ENCODE data around the gene FCGR2B. TPM values are rescaled to one million over a fixed set of nuclear protein-coding genes. Genes with fewer than 3 reads are reported as not detected.
A peak's percentile ranks its signal among the peaks of the same experiment; 100 is the strongest.

FCGR2B gene
- total and polyA plus RNA-seq, 2 of the 13 experiments (the other 11 are each of a cell fraction or from before 2014, with no cell fraction given) = not detected

DNA sequence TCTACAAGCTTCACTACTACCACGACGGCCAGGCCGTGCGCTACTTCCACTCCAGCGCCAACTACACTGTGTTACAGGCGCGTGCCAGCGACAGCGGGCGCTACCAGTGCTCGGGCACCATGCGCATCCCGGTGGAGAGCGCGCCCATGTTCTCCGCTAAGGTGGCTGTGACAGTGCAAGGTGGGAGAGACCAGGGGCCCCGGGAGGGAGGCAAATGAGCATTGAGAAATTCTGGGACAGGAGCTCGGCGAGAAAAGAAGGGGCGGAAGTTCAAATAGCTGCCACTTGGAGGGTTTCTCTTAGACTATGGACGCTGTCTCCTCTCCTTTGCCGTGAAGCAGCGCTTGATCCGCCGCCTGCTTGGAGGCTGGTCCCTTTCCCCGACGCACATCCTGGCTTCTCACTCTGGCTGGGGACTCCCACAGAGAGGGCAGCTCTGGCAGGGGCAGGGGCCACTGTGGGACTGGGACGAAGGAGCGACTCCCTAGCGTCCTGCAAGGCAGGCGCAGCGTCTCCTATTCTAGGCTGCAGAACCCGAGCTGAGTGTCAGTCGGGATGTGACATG, 63.0 kb downstream of the FCGR2B start:
- CTCF ChIA-PET (ENCODE audit: low intra/inter-chr PET ratio, low total read pairs) = no interaction called here
- in situ Hi-C loops (cut with HindIII; ENCODE audit: extremely low pct_ligation_motif_present, low pct_unique_long_range_greater_than_20kb) = no loop called here
- TF ChIP-seq ZNF777 (CRISPR knock-in tag; IDR thresholded peaks at IDR 0.05) (peak; percentile 89), SRSF1 (optimal IDR thresholded peaks at IDR 0.05; ENCODE audit: low read depth, low read length) (no peak), ZNF343 (CRISPR knock-in tag; IDR thresholded peaks at IDR 0.05) (0 out of 2 replicates have a peak, but pooled peaks have one; percentile 52), MEIS1 (CRISPR knock-in tag; IDR thresholded peaks at IDR 0.05; ENCODE audit: borderline replicate concordance) (0 out of 2 replicates have a peak, but pooled peaks have one; percentile 65), ZNF350 (CRISPR knock-in tag; IDR thresholded peaks at IDR 0.05; ENCODE audit: borderline replicate concordance, low read depth) (0 out of 2 replicates have a peak, but pooled peaks have one; percentile 32), TCF12 (IDR thresholded peaks at IDR 0.05) (no peak), TCF12 (CRISPR knock-in tag; IDR thresholded peaks at IDR 0.05) (no peak), SMAD1 (CRISPR knock-in tag; IDR thresholded peaks at IDR 0.05; ENCODE audit: borderline replicate concordance, low read depth) (0 out of 2 replicates have a peak, but pooled peaks have one; percentile 11), HNRNPL (IDR thresholded peaks at IDR 0.05; ENCODE audit: low read depth, low read length) (peak; percentile 80; the same call in 1 of the 2 replicates), SALL2 (CRISPR knock-in tag; IDR thresholded peaks at IDR 0.05) (no peak), MAX (IDR thresholded peaks at IDR 0.05) (peak; percentile 32), ZBTB14 (CRISPR knock-in tag; IDR thresholded peaks at IDR 0.05) (0 out of 2 replicates have a peak, but pooled peaks have one; percentile 15), DNMT1 (CRISPR knock-in tag; IDR thresholded peaks at IDR 0.05) (no peak)
- TF ChIP-seq, protein P1, sequence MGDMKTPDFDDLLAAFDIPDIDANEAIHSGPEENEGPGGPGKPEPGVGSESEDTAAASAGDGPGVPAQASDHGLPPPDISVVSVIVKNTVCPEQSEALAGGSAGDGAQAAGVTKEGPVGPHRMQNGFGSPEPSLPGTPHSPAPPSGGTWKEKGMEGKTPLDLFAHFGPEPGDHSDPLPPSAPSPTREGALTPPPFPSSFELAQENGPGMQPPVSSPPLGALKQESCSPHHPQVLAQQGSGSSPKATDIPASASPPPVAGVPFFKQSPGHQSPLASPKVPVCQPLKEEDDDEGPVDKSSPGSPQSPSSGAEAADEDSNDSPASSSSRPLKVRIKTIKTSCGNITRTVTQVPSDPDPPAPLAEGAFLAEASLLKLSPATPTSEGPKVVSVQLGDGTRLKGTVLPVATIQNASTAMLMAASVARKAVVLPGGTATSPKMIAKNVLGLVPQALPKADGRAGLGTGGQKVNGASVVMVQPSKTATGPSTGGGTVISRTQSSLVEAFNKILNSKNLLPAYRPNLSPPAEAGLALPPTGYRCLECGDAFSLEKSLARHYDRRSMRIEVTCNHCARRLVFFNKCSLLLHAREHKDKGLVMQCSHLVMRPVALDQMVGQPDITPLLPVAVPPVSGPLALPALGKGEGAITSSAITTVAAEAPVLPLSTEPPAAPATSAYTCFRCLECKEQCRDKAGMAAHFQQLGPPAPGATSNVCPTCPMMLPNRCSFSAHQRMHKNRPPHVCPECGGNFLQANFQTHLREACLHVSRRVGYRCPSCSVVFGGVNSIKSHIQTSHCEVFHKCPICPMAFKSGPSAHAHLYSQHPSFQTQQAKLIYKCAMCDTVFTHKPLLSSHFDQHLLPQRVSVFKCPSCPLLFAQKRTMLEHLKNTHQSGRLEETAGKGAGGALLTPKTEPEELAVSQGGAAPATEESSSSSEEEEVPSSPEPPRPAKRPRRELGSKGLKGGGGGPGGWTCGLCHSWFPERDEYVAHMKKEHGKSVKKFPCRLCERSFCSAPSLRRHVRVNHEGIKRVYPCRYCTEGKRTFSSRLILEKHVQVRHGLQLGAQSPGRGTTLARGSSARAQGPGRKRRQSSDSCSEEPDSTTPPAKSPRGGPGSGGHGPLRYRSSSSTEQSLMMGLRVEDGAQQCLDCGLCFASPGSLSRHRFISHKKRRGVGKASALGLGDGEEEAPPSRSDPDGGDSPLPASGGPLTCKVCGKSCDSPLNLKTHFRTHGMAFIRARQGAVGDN (CRISPR knock-in tag; IDR thresholded peaks at IDR 0.05) = peak; percentile 28; the same call in 1 of the 2 replicates
- TF ChIP-seq, protein P2, sequence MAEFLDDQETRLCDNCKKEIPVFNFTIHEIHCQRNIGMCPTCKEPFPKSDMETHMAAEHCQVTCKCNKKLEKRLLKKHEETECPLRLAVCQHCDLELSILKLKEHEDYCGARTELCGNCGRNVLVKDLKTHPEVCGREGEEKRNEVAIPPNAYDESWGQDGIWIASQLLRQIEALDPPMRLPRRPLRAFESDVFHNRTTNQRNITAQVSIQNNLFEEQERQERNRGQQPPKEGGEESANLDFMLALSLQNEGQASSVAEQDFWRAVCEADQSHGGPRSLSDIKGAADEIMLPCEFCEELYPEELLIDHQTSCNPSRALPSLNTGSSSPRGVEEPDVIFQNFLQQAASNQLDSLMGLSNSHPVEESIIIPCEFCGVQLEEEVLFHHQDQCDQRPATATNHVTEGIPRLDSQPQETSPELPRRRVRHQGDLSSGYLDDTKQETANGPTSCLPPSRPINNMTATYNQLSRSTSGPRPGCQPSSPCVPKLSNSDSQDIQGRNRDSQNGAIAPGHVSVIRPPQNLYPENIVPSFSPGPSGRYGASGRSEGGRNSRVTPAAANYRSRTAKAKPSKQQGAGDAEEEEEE (CRISPR knock-in tag; IDR thresholded peaks at IDR 0.05; ENCODE audit: borderline replicate concordance) = no peak

More for the DNA sequence above, 63.0 kb downstream of the FCGR2B start:
- 5% methylated on average over 19 of the region's 34 CpGs for WGBS (ENCODE audit: low lambda C conversion rate)
- Histone ChIP-seq H3K9me3 (ENCODE audit: low read length) (no peaks in the 10 kb centered on the region), H3K27me3 (ENCODE audit: control insufficient read depth in 1 of 2, insufficient read depth in 2 of 2, low read length in 2 of 2) (peaks cover 3 to 45% of the 10 kb centered on the region in 2 experiments; a peak in 4 of 5 replicates), H3K4me3 (replicated peaks in 1 of 3; ENCODE audit: insufficient read depth in 1 of 3, low read depth in 2 of 3, low read length in 3 of 3) (peak overlapping the region; percentile 62 to 84 (median 69)), H2AFZ (ENCODE audit: low read length) (peak overlapping the region; percentile 35), H3K36me3 (replicated peaks in 1 of 2; ENCODE audit: control insufficient read depth in 1 of 2, insufficient read depth in 2 of 2, low read length in 2 of 2) (no peaks in the 10 kb centered on the region), H3K27ac (ENCODE audit: extremely low read length, insufficient read depth, low read length) (no peak overlapping the region), H3K79me2 (ENCODE audit: insufficient read depth, low read length) (no peaks in the 10 kb centered on the region), H3K4me1 (ENCODE audit: insufficient read depth, low read length) (peaks cover 19% of the 10 kb centered on the region), H3K9ac (ENCODE audit: insufficient read depth, low read depth, low read length) (peak overlapping the region; percentile 56; the same call in 1 of the 2 replicates), H3K4me2 (ENCODE audit: low read depth, low read length) (peak overlapping the region; percentile 97), H4K20me1 (ENCODE audit: insufficient read depth, low read length) (no peaks in the 10 kb centered on the region)
- intact Hi-C loops (cut with micrococcal nuclease; ENCODE audit: unreplicated experiment) = no loop called here
- ATAC-seq = peak; percentile 70
- no peak for FAIRE-seq
- POLR2A ChIA-PET = interaction anchor here (0.7 to 2.5 kb wide), 5 partner anchors 10 to 114 kb away, joined by 3 to 15 read pairs (median 3); partner anchors contain the start of gene DUSP12
- BruUV-seq (replicated peaks) = no TSS peak
- peak; percentile 23 for DNase-seq (ENCODE audit: low spot score)
